ENCODE results near the gene ZDHHC19. TPM values are rescaled to one million over a fixed set of nuclear protein-coding genes. Genes with fewer than 3 reads are reported as not detected.

Gene ZDHHC19
- total and polyA plus RNA-seq, 2 experiments from 2014 or later, result 1.3 to 15.7 TPM

GRCh38 chr3:196150481-196150880, 60.7 kb downstream of the ZDHHC19 start:
- Mint-ChIP-seq H3K36me3 (ENCODE audit: low read depth) (peaks cover 3% of the 10 kb centered on the region; the same call in 2 of the 3 replicates), H3K9me3 (peaks cover 37% of the 10 kb centered on the region), H3K27ac (no peak overlapping the region), H3K4me3 (no peak overlapping the region), H3K4me1 (peaks cover 12% of the 10 kb centered on the region), H3K27me3 (ENCODE audit: insufficient read depth, low read depth, poor library complexity) (peaks cover 3% of the 10 kb centered on the region)
- ATAC-seq, result no peak
- Histone ChIP-seq H3K4me1 (ENCODE audit: insufficient read depth) (peaks cover 16% of the 10 kb centered on the region), H3K79me2 (replicated peaks; ENCODE audit: insufficient read depth) (no peaks in the 10 kb centered on the region), H4K20me1 (replicated peaks; ENCODE audit: insufficient read depth) (no peaks in the 10 kb centered on the region), H3F3A (replicated peaks; ENCODE audit: low read depth) (no peaks in the 10 kb centered on the region), H3K27ac (ENCODE audit: low read depth) (no peak overlapping the region), H3K4me3 (no peak overlapping the region), H2AFZ (no peak overlapping the region), H3K27me3 (ENCODE audit: insufficient read depth) (no peaks in the 10 kb centered on the region), H3K4me2 (no peak overlapping the region), H3K36me3 (ENCODE audit: insufficient read depth) (no peaks in the 10 kb centered on the region), H3K9me2 (ENCODE audit: insufficient read depth) (no peaks in the 10 kb centered on the region)
- DNase-seq (ENCODE audit: low spot score), result no peak
- TF ChIP-seq ZNF462 (CRISPR knock-in tag; IDR thresholded peaks at IDR 0.05) (no peak), NANOG (IDR thresholded peaks at IDR 0.05; ENCODE audit: borderline replicate concordance) (no peak), EZH2 (IDR thresholded peaks at IDR 0.05; ENCODE audit: low read depth, unreplicated experiment) (no peak), JUNB (IDR thresholded peaks at IDR 0.05; ENCODE audit: unreplicated experiment) (no peak), ZNF114 (CRISPR knock-in tag; IDR thresholded peaks at IDR 0.05) (no peak), ETS1 (IDR thresholded peaks at IDR 0.05) (no peak), ZNF331 (CRISPR knock-in tag; IDR thresholded peaks at IDR 0.05; ENCODE audit: low read depth) (no peak), STAT1 (IDR thresholded peaks at IDR 0.05; ENCODE audit: unreplicated experiment) (no peak), CTCF (conservative IDR thresholded peaks at IDR 0.05; ENCODE audit: low read depth in 2 of 2) (no peak), REST (IDR thresholded peaks at IDR 0.05; ENCODE audit: unreplicated experiment) (no peak), POLR2AphosphoS5 (IDR thresholded peaks at IDR 0.05; ENCODE audit: low read depth) (no peak), CREB1 (CRISPR knock-in tag; IDR thresholded peaks at IDR 0.05; ENCODE audit: low read depth) (no peak), EZH2phosphoT487 (IDR thresholded peaks at IDR 0.05; ENCODE audit: unreplicated experiment) (no peak)
